A549 (cell line): ENCODE results near the gene NTSR1.

Source experiments
- TF ChIP-seq, protein P1 (sequence below): fragments of >200 bp; sonication (Bioruptor Twin); formaldehyde crosslinking; IDR thresholded peaks from 3 replicates; pipeline ENCODE4 v1.5.1; 2016
- TF ChIP-seq, protein P2 (sequence below): IDR thresholded peaks from 2 replicates; pipeline ENCODE4 v1.6.1; 2012

GRCh38 chr20:62790075-62790474, 81.4 kb downstream of the NTSR1 start:
- TF ChIP-seq, protein P1, sequence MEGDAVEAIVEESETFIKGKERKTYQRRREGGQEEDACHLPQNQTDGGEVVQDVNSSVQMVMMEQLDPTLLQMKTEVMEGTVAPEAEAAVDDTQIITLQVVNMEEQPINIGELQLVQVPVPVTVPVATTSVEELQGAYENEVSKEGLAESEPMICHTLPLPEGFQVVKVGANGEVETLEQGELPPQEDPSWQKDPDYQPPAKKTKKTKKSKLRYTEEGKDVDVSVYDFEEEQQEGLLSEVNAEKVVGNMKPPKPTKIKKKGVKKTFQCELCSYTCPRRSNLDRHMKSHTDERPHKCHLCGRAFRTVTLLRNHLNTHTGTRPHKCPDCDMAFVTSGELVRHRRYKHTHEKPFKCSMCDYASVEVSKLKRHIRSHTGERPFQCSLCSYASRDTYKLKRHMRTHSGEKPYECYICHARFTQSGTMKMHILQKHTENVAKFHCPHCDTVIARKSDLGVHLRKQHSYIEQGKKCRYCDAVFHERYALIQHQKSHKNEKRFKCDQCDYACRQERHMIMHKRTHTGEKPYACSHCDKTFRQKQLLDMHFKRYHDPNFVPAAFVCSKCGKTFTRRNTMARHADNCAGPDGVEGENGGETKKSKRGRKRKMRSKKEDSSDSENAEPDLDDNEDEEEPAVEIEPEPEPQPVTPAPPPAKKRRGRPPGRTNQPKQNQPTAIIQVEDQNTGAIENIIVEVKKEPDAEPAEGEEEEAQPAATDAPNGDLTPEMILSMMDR = no peak
- TF ChIP-seq, protein P2, sequence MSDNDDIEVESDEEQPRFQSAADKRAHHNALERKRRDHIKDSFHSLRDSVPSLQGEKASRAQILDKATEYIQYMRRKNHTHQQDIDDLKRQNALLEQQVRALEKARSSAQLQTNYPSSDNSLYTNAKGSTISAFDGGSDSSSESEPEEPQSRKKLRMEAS = no peak
